Body of pancreas (tissue), 4 donors: ENCODE measurements around the gene EYA4. TPM values are rescaled to one million over a fixed set of nuclear protein-coding genes. Genes with fewer than 3 reads are reported as not detected.

ENCODE experiments used
- ATAC-seq: fragments of 150-250 bp; one replicate; pipeline ENCODE4 v1.9.1; 2016
- DNase-seq, 4 donors: peaks; one replicate each; pipeline ENCODE4 v3.0.0-alpha.2; 2019
- H3K27ac ChIP-seq, 4 donors: fragments of 200-600 bp; sonication (generic); 1 replicate in 3 of 4; 2 replicates in 1 of 4; pipeline versions ENCODE4 v1.5.1 to v1.6.1; 2016 to 2019; ENCODE audit warnings: mild to moderate bottlenecking in 1 of 4, mixed read lengths in 1 of 4, moderate library complexity in 1 of 4
- H3K27me3 ChIP-seq, 2 donors: fragments of 200-600 bp; sonication (generic); one replicate each; pipeline ENCODE4 v1.6.0; 2016; ENCODE audit warnings: mild to moderate bottlenecking in 1 of 2
- H3K36me3 ChIP-seq, 2 donors: fragments of 200-600 bp; sonication (generic); replicated peaks in 1 of 2; 2 replicates each; pipeline ENCODE4 v1.5.1; 2016; ENCODE audit warnings: low read depth in 2 of 2; ENCODE audit not compliant: insufficient read depth in 1 of 2
- H3K4me1 ChIP-seq: fragments of 200-600 bp; sonication (generic); one replicate; pipeline ENCODE4 v1.6.0; 2016
- H3K4me3 ChIP-seq, 2 donors: fragments of 200-600 bp; sonication (generic); 1 replicate in 1 of 2; 2 replicates in 1 of 2; pipeline ENCODE4 v1.5.1; 2016 to 2019
- H3K9me3 ChIP-seq, 3 donors: fragments of 200-600 bp; sonication (generic); 1 replicate in 2 of 3; 2 replicates in 1 of 3; pipeline ENCODE4 v1.5.1; 2016
- POLR2A ChIP-seq, 3 donors: fragments of 450-650 bp; IDR thresholded peaks; one replicate each; pipeline ENCODE4 v1.6.1; 2016; ENCODE audit warnings: antibody characterized with exemption in 3 of 3, mild to moderate bottlenecking in 2 of 3
- WGBS, 2 donors: methylation state at CpG; one replicate each; pipeline ENCODE4 v1.1.5; 2017; 5-methylcytosine and 5-hydroxymethylcytosine counted together
- intact Hi-C: fragments of 100-400 bp; cut with DNase I; formaldehyde crosslinking; loops from one replicate; pipeline ENCODE4 v1.15.1; 2023
- total RNA-seq, 2 donors: library from RNA; depleted of rRNA; stranded (reverse); fragments of >200 nt; gene quantifications; one replicate each; pipeline ENCODE4 v1.1.0, GENCODE V29; 2016
- TF ChIP-seq, protein P1 (sequence below), 7 experiments: fragments of 450-650 bp in 4 of 7; fragments of 200-600 bp in 3 of 7; sonication (generic) in 3 of 7; IDR thresholded peaks; one replicate each; pipeline ENCODE4 v1.5.1; 2016 to 2019; ENCODE audit warnings: antibody characterized with exemption in 7 of 7

The EYA4 gene
- total RNA-seq, 2 donors from 2014 or later: 0.26 to 5.3 TPM

DNA sequence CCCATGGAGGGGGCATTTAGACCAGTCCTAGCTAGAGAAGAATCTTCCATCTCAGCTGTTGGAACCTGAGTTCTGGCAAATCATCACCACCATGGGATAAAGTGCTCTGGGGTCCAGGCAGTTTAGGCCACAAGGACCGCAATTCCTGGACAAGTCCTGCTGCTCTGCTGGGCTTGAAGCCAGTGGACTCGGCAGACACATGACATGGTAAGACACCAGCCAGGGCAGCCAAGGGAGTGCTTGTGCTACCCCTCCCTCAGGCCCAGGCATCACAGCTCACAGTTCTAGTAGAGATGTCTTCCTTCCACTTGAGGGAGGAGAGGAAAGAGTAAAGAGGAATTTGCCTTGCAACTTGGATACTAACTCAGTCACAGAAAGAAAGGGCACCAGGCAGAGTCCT is 246.0 kb downstream of the EYA4 start:
- WGBS, 2 donors: 76 to 94% methylated on average over 2 of the region's 2 CpGs
- Histone ChIP-seq H3K9me3 (no peaks in the 10 kb centered on the region), H3K36me3 (no peaks in the 10 kb centered on the region), H3K4me3 (no peak overlapping the region), H3K4me1 (no peaks in the 10 kb centered on the region), H3K27me3 (no peaks in the 10 kb centered on the region), H3K27ac (no peak overlapping the region)
- intact Hi-C loops: no loop called here
- no peak for DNase-seq
- TF ChIP-seq, protein P1, sequence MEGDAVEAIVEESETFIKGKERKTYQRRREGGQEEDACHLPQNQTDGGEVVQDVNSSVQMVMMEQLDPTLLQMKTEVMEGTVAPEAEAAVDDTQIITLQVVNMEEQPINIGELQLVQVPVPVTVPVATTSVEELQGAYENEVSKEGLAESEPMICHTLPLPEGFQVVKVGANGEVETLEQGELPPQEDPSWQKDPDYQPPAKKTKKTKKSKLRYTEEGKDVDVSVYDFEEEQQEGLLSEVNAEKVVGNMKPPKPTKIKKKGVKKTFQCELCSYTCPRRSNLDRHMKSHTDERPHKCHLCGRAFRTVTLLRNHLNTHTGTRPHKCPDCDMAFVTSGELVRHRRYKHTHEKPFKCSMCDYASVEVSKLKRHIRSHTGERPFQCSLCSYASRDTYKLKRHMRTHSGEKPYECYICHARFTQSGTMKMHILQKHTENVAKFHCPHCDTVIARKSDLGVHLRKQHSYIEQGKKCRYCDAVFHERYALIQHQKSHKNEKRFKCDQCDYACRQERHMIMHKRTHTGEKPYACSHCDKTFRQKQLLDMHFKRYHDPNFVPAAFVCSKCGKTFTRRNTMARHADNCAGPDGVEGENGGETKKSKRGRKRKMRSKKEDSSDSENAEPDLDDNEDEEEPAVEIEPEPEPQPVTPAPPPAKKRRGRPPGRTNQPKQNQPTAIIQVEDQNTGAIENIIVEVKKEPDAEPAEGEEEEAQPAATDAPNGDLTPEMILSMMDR (IDR thresholded peaks at IDR 0.05): no peak
- no peak for TF ChIP-seq POLR2A (IDR thresholded peaks at IDR 0.05)
- no peak for ATAC-seq

GRCh38 chr6:133495205-133495903 is 254.2 kb downstream of the EYA4 start:
- no peaks in the 10 kb centered on the region for H3K4me1 ChIP-seq
- no peaks in the 10 kb centered on the region for H3K36me3 ChIP-seq
- ATAC-seq (no peak), DNase-seq (no peak)
- no peaks in the 10 kb centered on the region for H3K27me3 ChIP-seq
- no peak overlapping the region for H3K27ac ChIP-seq
- no peaks in the 10 kb centered on the region for H3K9me3 ChIP-seq
- H3K4me3 ChIP-seq: no peak overlapping the region
- WGBS, 2 donors: 86 to 95% methylated on average over 1 of the region's 1 CpG
- TF ChIP-seq, protein P1 (IDR thresholded peaks at IDR 0.05): no peak
- TF ChIP-seq POLR2A (IDR thresholded peaks at IDR 0.05): no peak
- intact Hi-C loops: no loop called here

- H3K4me1 ChIP-seq: peaks cover 13% of the 10 kb centered on the region
- intact Hi-C loops: no loop called here
- no peaks in the 10 kb centered on the region for H3K9me3 ChIP-seq
- TF ChIP-seq, protein P1 (IDR thresholded peaks at IDR 0.05): no peak
- no peak for TF ChIP-seq POLR2A (IDR thresholded peaks at IDR 0.05)
- DNase-seq (no peak), ATAC-seq (no peak)
- H3K27me3 ChIP-seq: no peaks in the 10 kb centered on the region
- no peaks in the 10 kb centered on the region for H3K36me3 ChIP-seq
- no peak overlapping the region for H3K4me3 ChIP-seq
- H3K27ac ChIP-seq: no peak overlapping the region
- WGBS, 2 donors: 63% methylated on average over 3 of the region's 3 CpGs
Measured at GRCh38 chr6:133499662-133500061, 258.5 kb downstream of the EYA4 start.

- peaks cover 13% of the 10 kb centered on the region for H3K4me1 ChIP-seq
Measured at GRCh38 chr6:133501675-133502270, 260.6 kb downstream of the EYA4 start.

More at GRCh38 chr6:133501675-133502270, 260.6 kb downstream of the EYA4 start:
- TF ChIP-seq POLR2A (IDR thresholded peaks at IDR 0.05): no peak
- TF ChIP-seq, protein P1 (IDR thresholded peaks at IDR 0.05): no peak
- Histone ChIP-seq H3K9me3 (no peaks in the 10 kb centered on the region), H3K27ac (no peak overlapping the region), H3K4me3 (no peak overlapping the region), H3K36me3 (no peaks in the 10 kb centered on the region), H3K27me3 (no peaks in the 10 kb centered on the region)
- intact Hi-C loops: no loop called here
- 58 to 67% methylated on average over 4 of the region's 4 CpGs for WGBS, 2 donors
- DNase-seq (no peak), ATAC-seq (no peak)
